HCT116 (cell line): Measurements from ENCODE around the gene KCNG1. TPM values are rescaled to one million over a fixed set of nuclear protein-coding genes. Genes with fewer than 3 reads are reported as not detected.

ENCODE experiments used
- ATAC-seq: fragments of 200-7000 bp; cut with Tn5 transposase; 2 replicates; pipeline ENCODE4 v1.9.1; 2020; ENCODE audit warnings: mild to moderate bottlenecking, moderate library complexity
- BruUV-seq: library from RNA; stranded (reverse); fragments of 400-500 nt; replicated peaks from 2 replicates; lab custom pipeline; 2021; lab: Mats Ljungman, UMichigan
- CTCF ChIA-PET: fragments of 300-600 bp; sonication (Branson Sonifier 250); formaldehyde crosslinking; loops from one replicate; lab custom pipeline; 2021; ENCODE audit warnings: antibody characterized with exemption; lab: Charles Lee
- POLR2A ChIA-PET: fragments of 300-600, 350-600 bp; sonication (Branson Sonifier 250); formaldehyde crosslinking; loops from one replicate; lab custom pipeline; 2021; ENCODE audit warnings: antibody characterized with exemption; lab: Charles Lee
- RAD21 ChIA-PET, 2 experiments: fragments of 300-600 bp; sonication (Branson Sonifier 250); formaldehyde crosslinking; loops; one replicate each; lab custom pipeline; 2023; ENCODE audit warnings: low total read pairs in 2 of 2; ENCODE audit not compliant: uncharacterized antibody in 2 of 2, unreplicated experiment in 2 of 2, low non-redundant PET in 1 of 2; lab: Charles Lee
- DNase-seq: peaks from one replicate; pipeline ENCODE4 v3.0.0-alpha.2; 2010; ENCODE audit warnings: low read depth, low spot score
- H2AFZ ChIP-seq: fragments of 200-600 bp; shearing (Covaris generic), sonication (generic); 2 replicates; pipeline ENCODE4 v1.6.1; 2017; ENCODE audit warnings: low read depth, mixed run types, mixed read lengths, antibody characterized with exemption, low read length; ENCODE audit not compliant: poor library complexity, severe bottlenecking
- H3K27ac ChIP-seq: 2 replicates; pipeline ENCODE4 v1.5.1; 2012; ENCODE audit warnings: low read depth, low read length
- H3K27me3 ChIP-seq: fragments of 200-600 bp; sonication (generic); 2 replicates; pipeline ENCODE4 v1.6.1; 2016; ENCODE audit warnings: mixed run types, low read length, mixed read lengths; ENCODE audit not compliant: insufficient read depth
- H3K36me3 ChIP-seq, 2 experiments: fragments of 200-500 bp in 1 of 2; fragments of 200-600 bp in 1 of 2; sonication (Bioruptor generic) in 1 of 2; sonication (generic) in 1 of 2; 2 replicates each; pipeline versions ENCODE4 v1.5.1 to v1.6.1; 2014 to 2016; ENCODE audit warnings: low read length in 2 of 2, inconsistent platforms in 1 of 2, mixed read lengths in 1 of 2, mixed run types in 1 of 2; ENCODE audit not compliant: insufficient read depth in 2 of 2, control insufficient read depth in 1 of 2
- H3K4me1 ChIP-seq, 2 experiments: fragments of 200-600 bp in 1 of 2; sonication (generic) in 1 of 2; 2 replicates each; pipeline versions ENCODE4 v1.5.1 to v1.6.1; 2012 to 2017; ENCODE audit warnings: low read length in 2 of 2, inconsistent platforms in 1 of 2, mild to moderate bottlenecking in 1 of 2, mixed read lengths in 1 of 2, mixed run types in 1 of 2, moderate library complexity in 1 of 2; ENCODE audit not compliant: insufficient read depth in 2 of 2, control insufficient read depth in 1 of 2
- H3K4me2 ChIP-seq: fragments of 200-600 bp; sonication (generic); 2 replicates; pipeline ENCODE4 v1.6.1; 2017; ENCODE audit warnings: mixed run types, low read length, mixed read lengths
- H3K4me3 ChIP-seq, 2 experiments: fragments of 200-600 bp in 1 of 2; sonication (generic) in 1 of 2; replicated peaks in 1 of 2; 2 replicates each; pipeline ENCODE4 v1.5.1; 2011 to 2016; ENCODE audit warnings: low read length in 2 of 2, control low read depth in 1 of 2, low read depth in 1 of 2, mild to moderate bottlenecking in 1 of 2, mixed read lengths in 1 of 2, mixed run types in 1 of 2
- H3K79me2 ChIP-seq: fragments of 200-600 bp; sonication (generic); 2 replicates; pipeline ENCODE4 v1.6.1; 2017; ENCODE audit warnings: mild to moderate bottlenecking, mixed run types, low read length, moderate library complexity, mixed read lengths; ENCODE audit not compliant: insufficient read depth
- H3K9ac ChIP-seq: fragments of 200-600 bp; sonication (generic); 2 replicates; pipeline ENCODE4 v1.6.1; 2016; ENCODE audit warnings: low read length, mixed read lengths
- H3K9me2 ChIP-seq: fragments of 200-600 bp; sonication (generic), shearing (Covaris generic); 2 replicates; pipeline ENCODE4 v1.6.1; 2017; ENCODE audit warnings: mixed run types, mild to moderate bottlenecking, moderate library complexity; ENCODE audit not compliant: insufficient read depth
- H3K9me3 ChIP-seq, 2 experiments: fragments of 200-500 bp in 1 of 2; fragments of 200-600 bp in 1 of 2; sonication (Bioruptor generic) in 1 of 2; sonication (generic) in 1 of 2; 2 replicates each; pipeline ENCODE4 v1.6.1; 2014 to 2017; ENCODE audit warnings: low read length in 2 of 2, mixed read lengths in 2 of 2, inconsistent platforms in 1 of 2, low read depth in 1 of 2, mild to moderate bottlenecking in 1 of 2, mixed run types in 1 of 2, moderate library complexity in 1 of 2; ENCODE audit not compliant: control insufficient read depth in 1 of 2, insufficient read depth in 1 of 2
- H4K20me1 ChIP-seq: fragments of 200-600 bp; sonication (generic), shearing (Covaris generic); 2 replicates; pipeline ENCODE4 v1.6.1; 2017; ENCODE audit warnings: mixed run types, mild to moderate bottlenecking, moderate library complexity; ENCODE audit not compliant: insufficient read depth
- ATF3 ChIP-seq: IDR thresholded peaks from 2 replicates; pipeline ENCODE4 v1.6.1; 2012
- CBX3 ChIP-seq: IDR thresholded peaks from 2 replicates; pipeline ENCODE4 v1.6.1; 2012; ENCODE audit warnings: low read depth
- CTCF ChIP-seq, 3 experiments: fragments of 200-600 bp in 1 of 3; sonication (generic) in 1 of 3; IDR thresholded peaks in 2 of 3; conservative IDR thresholded peaks in 1 of 3; 2 replicates each; pipeline ENCODE4 v1.5.1; 2012 to 2017; ENCODE audit warnings: low read depth in 2 of 3, low read length in 2 of 3, antibody characterized with exemption in 1 of 3, borderline replicate concordance in 1 of 3, control low read depth in 1 of 3, mild to moderate bottlenecking in 1 of 3, mixed read lengths in 1 of 3, mixed run types in 1 of 3, moderate library complexity in 1 of 3; ENCODE audit not compliant: insufficient read depth in 1 of 3
- EGR1 ChIP-seq: IDR thresholded peaks from 2 replicates; pipeline ENCODE4 v1.6.1; 2012; ENCODE audit warnings: low read depth
- ELF1 ChIP-seq: IDR thresholded peaks from 2 replicates; pipeline ENCODE4 v1.6.1; 2012; ENCODE audit warnings: low read depth, borderline replicate concordance
- EZH2 ChIP-seq: fragments of 200-600 bp; sonication (generic); IDR thresholded peaks from 2 replicates; pipeline ENCODE4 v1.6.1; 2017; ENCODE audit warnings: antibody characterized with exemption, mixed run types
- EZH2phosphoT487 ChIP-seq: fragments of 200-600 bp; IDR thresholded peaks from 2 replicates; pipeline ENCODE4 v1.6.1; 2018; ENCODE audit warnings: antibody characterized with exemption, borderline replicate concordance
- FOSL1 ChIP-seq: IDR thresholded peaks from 2 replicates; pipeline ENCODE4 v1.6.1; 2012; ENCODE audit warnings: low read depth
- JUND ChIP-seq: IDR thresholded peaks from 2 replicates; pipeline ENCODE4 v1.6.1; 2012
- MAX ChIP-seq: IDR thresholded peaks from 2 replicates; pipeline ENCODE4 v1.6.1; 2012
- POLR2A ChIP-seq: IDR thresholded peaks from 2 replicates; pipeline ENCODE4 v1.7.0; 2011; ENCODE audit warnings: borderline replicate concordance; ENCODE audit not compliant: insufficient read depth, insufficient read length; ENCODE audit errors: extremely low read depth
- POLR2AphosphoS5 ChIP-seq: IDR thresholded peaks from 2 replicates; pipeline ENCODE4 v1.6.1; 2011; ENCODE audit warnings: mild to moderate bottlenecking, low read depth, low read length, moderate library complexity
- RAD21 ChIP-seq: IDR thresholded peaks from 2 replicates; pipeline ENCODE4 v1.6.1; 2012; ENCODE audit warnings: low read depth, mild to moderate bottlenecking
- SIN3A ChIP-seq: IDR thresholded peaks from 2 replicates; pipeline ENCODE4 v1.6.1; 2012; ENCODE audit warnings: low read depth
- SP1 ChIP-seq: IDR thresholded peaks from 2 replicates; pipeline ENCODE4 v1.6.1; 2012; ENCODE audit warnings: low read depth
- SRF ChIP-seq: IDR thresholded peaks from 2 replicates; pipeline ENCODE4 v1.6.1; 2012; ENCODE audit warnings: low read depth
- TCF7L2 ChIP-seq: IDR thresholded peaks from 2 replicates; pipeline ENCODE4 v1.7.0; 2011; ENCODE audit warnings: borderline replicate concordance, inconsistent platforms; ENCODE audit not compliant: insufficient read depth, insufficient read length; ENCODE audit errors: extremely low read depth
- YY1 ChIP-seq: IDR thresholded peaks from 2 replicates; pipeline ENCODE4 v1.6.1; 2011; ENCODE audit warnings: low read length, low read depth, moderate library complexity, mild to moderate bottlenecking; ENCODE audit not compliant: insufficient replicate concordance; ENCODE audit errors: extremely low read depth
- ZFX ChIP-seq: fragments of 450-650 bp; IDR thresholded peaks from 2 replicates; pipeline ENCODE4 v1.6.1; 2017
- ZNF274 ChIP-seq: fragments of 200-500 bp; sonication (Bioruptor generic); IDR thresholded peaks from 2 replicates; pipeline ENCODE4 v1.6.1; 2014; ENCODE audit warnings: mild to moderate bottlenecking, low read depth, low read length, inconsistent platforms
- intact Hi-C: fragments of 100-400 bp; cut with micrococcal nuclease; formaldehyde crosslinking; loops from 2 replicates; pipeline ENCODE4 v1.10.0; 2022
- total RNA-seq: library from RNA; stranded (reverse); gene quantifications from one replicate; pipeline ENCODE4 v1.2.1, GENCODE V29; 2021; ENCODE audit not compliant: unreplicated experiment

The KCNG1 gene
- total RNA-seq, 1 experiment from 2014 or later: 54.6 TPM

GRCh38 chr20:51010932-51011331, 12.0 kb downstream of the KCNG1 start:
- ChIA-PET RAD21 (no interaction called here), POLR2A (no interaction called here), CTCF (no interaction called here)
- DNase-seq (no peak), ATAC-seq (no peak)
- no peak overlapping the region for H3K4me3 ChIP-seq
- peaks cover 0 to 2% of the 10 kb centered on the region in 2 experiments; a peak in 2 of 4 replicates for H3K36me3 ChIP-seq
- no peak overlapping the region for H3K9ac ChIP-seq
- no peak overlapping the region for H3K27ac ChIP-seq
- H3K4me1 ChIP-seq: no peaks in the 10 kb centered on the region
- H3K79me2 ChIP-seq: no peaks in the 10 kb centered on the region
- intact Hi-C loops: no loop called here
- H3K27me3 ChIP-seq: no peaks in the 10 kb centered on the region
- no TSS peak for BruUV-seq
- no peak overlapping the region for H3K4me2 ChIP-seq
- no peaks in the 10 kb centered on the region for H3K9me2 ChIP-seq
- TF ChIP-seq JUND: no peak
- no peak for TF ChIP-seq ELF1
- no peak for TF ChIP-seq YY1
- TF ChIP-seq RAD21: no peak
- no peak for TF ChIP-seq CTCF (IDR thresholded peaks at IDR 0.05 in 2 of 3, conservative IDR thresholded peaks at IDR 0.05 in 1 of 3; ENCODE audit: borderline replicate concordance in 1 of 3, insufficient read depth in 1 of 3, low read depth in 2 of 3, low read length in 2 of 3)
- TF ChIP-seq POLR2A: no peak
- H2AFZ ChIP-seq: no peak overlapping the region
- no peaks in the 10 kb centered on the region for H4K20me1 ChIP-seq
- H3K9me3 ChIP-seq: no peaks in the 10 kb centered on the region

GRCh38 chr20:51010043-51010365, 12.9 kb downstream of the KCNG1 start:
- BruUV-seq: no TSS peak
- Histone ChIP-seq H3K4me1 (no peaks in the 10 kb centered on the region), H3K79me2 (no peaks in the 10 kb centered on the region), H3K4me2 (no peak overlapping the region), H3K9ac (no peak overlapping the region), H3K27me3 (no peaks in the 10 kb centered on the region), H2AFZ (no peak overlapping the region), H3K9me2 (no peaks in the 10 kb centered on the region), H3K9me3 (no peaks in the 10 kb centered on the region), H3K36me3 (peaks cover 0 to 2% of the 10 kb centered on the region in 2 experiments; a peak in 2 of 4 replicates), H3K4me3 (no peak overlapping the region), H3K27ac (no peak overlapping the region), H4K20me1 (no peaks in the 10 kb centered on the region)
- RAD21 ChIA-PET: no interaction called here
- CTCF ChIA-PET: no interaction called here
- ATAC-seq (no peak), DNase-seq (no peak)
- POLR2A ChIA-PET: no interaction called here
- intact Hi-C loops: no loop called here
- no peak for TF ChIP-seq EZH2
- no peak; the same call in 1 of the 2 replicates for TF ChIP-seq POLR2AphosphoS5
- TF ChIP-seq EGR1: no peak
- TF ChIP-seq ZFX: no peak
- TF ChIP-seq ATF3: no peak
- no peak for TF ChIP-seq SRF
- no peak for TF ChIP-seq CTCF (IDR thresholded peaks at IDR 0.05 in 2 of 3, conservative IDR thresholded peaks at IDR 0.05 in 1 of 3; ENCODE audit: borderline replicate concordance in 1 of 3, insufficient read depth in 1 of 3, low read depth in 2 of 3, low read length in 2 of 3)
- no peak for TF ChIP-seq CBX3
- no peak for TF ChIP-seq ELF1
- no peak for TF ChIP-seq FOSL1
- TF ChIP-seq MAX: no peak
- TF ChIP-seq ZNF274: no peak
- no peak for TF ChIP-seq TCF7L2
- TF ChIP-seq SP1: no peak
- TF ChIP-seq POLR2A: no peak
- no peak for TF ChIP-seq EZH2phosphoT487
- TF ChIP-seq SIN3A: no peak
